ENCODE results near the gene CCNG2.

DNA sequence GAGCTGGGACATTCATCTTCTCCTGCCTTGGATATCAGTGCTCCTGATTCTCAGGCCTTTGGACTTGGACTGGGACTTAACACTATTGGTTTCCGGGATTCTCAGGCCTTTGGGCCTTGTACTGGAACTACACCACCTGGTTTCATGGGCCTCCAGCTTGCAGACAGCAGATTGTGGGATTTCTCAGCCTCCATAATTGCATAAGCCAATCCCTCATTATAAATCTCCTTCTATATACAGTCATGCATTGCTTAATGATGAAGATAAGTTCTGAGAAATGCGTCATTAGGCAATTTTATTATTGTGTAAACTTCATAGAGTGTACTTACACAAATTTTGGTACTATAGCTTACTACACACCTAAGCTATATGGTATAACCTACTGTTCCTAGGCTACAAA lies 8.9 kb upstream of the CCNG2 start:
- TF ChIP-seq, protein P1, sequence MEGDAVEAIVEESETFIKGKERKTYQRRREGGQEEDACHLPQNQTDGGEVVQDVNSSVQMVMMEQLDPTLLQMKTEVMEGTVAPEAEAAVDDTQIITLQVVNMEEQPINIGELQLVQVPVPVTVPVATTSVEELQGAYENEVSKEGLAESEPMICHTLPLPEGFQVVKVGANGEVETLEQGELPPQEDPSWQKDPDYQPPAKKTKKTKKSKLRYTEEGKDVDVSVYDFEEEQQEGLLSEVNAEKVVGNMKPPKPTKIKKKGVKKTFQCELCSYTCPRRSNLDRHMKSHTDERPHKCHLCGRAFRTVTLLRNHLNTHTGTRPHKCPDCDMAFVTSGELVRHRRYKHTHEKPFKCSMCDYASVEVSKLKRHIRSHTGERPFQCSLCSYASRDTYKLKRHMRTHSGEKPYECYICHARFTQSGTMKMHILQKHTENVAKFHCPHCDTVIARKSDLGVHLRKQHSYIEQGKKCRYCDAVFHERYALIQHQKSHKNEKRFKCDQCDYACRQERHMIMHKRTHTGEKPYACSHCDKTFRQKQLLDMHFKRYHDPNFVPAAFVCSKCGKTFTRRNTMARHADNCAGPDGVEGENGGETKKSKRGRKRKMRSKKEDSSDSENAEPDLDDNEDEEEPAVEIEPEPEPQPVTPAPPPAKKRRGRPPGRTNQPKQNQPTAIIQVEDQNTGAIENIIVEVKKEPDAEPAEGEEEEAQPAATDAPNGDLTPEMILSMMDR (IDR thresholded peaks at IDR 0.05) = no peak
- TF ChIP-seq POLR2A (IDR thresholded peaks at IDR 0.05) = no peak

Data from esophagus squamous epithelium (tissue), 4 donors.